ENCODE measurements around the gene LAMC3.

GRCh38 chr9:130981002-130981755, 27.8 kb upstream of the LAMC3 start:
- TF ChIP-seq CTCF (IDR thresholded peaks at IDR 0.05) (no peak), POLR2A (IDR thresholded peaks at IDR 0.05) (no peak)
